HL-60 (cell line): ENCODE data around the gene CCDC30.

Source experiments
- DNase-seq, 2 experiments: peaks; one replicate each; pipeline ENCODE4 v3.0.0-alpha.2; 2010 to 2020; ENCODE audit warnings: low read depth in 1 of 2, low spot score in 1 of 2
- H3K27ac ChIP-seq: fragments of 250-450 bp; sonication (Bioruptor Pico); replicated peaks from 2 replicates; pipeline ENCODE4 v1.5.1; 2020; ENCODE audit warnings: mild to moderate bottlenecking, moderate library complexity
- H3K27me3 ChIP-seq: fragments of 250-450 bp; sonication (Bioruptor Pico); 2 replicates; pipeline ENCODE4 v1.5.1; 2021; ENCODE audit warnings: mild to moderate bottlenecking, moderate library complexity; ENCODE audit not compliant: insufficient read depth, poor library complexity, severe bottlenecking
- H3K4me3 ChIP-seq: replicated peaks from 2 replicates; pipeline ENCODE4 v1.5.1; 2011; ENCODE audit warnings: mild to moderate bottlenecking, control low read depth, low read length; ENCODE audit not compliant: insufficient read depth
- GABPA ChIP-seq: IDR thresholded peaks from 2 replicates; pipeline ENCODE4 v1.6.1; 2012; ENCODE audit warnings: low read depth
- POLR2AphosphoS5 ChIP-seq: IDR thresholded peaks from 2 replicates; pipeline ENCODE4 v1.6.1; 2012; ENCODE audit warnings: low read depth
- SPI1 ChIP-seq: IDR thresholded peaks from 2 replicates; pipeline ENCODE4 v1.6.1; 2012; ENCODE audit warnings: low read depth, mild to moderate bottlenecking, borderline replicate concordance
- TF ChIP-seq, protein P1 (sequence below): IDR thresholded peaks from 2 replicates; pipeline ENCODE4 v1.6.1; 2012; ENCODE audit warnings: low read depth; ENCODE audit not compliant: insufficient replicate concordance
- TF ChIP-seq, protein P2 (sequence below): IDR thresholded peaks from one replicate; pipeline ENCODE4 v1.5.1; 2011; ENCODE audit warnings: low read length, control low read depth, inconsistent platforms; ENCODE audit not compliant: insufficient read depth

Gene CCDC30

DNA sequence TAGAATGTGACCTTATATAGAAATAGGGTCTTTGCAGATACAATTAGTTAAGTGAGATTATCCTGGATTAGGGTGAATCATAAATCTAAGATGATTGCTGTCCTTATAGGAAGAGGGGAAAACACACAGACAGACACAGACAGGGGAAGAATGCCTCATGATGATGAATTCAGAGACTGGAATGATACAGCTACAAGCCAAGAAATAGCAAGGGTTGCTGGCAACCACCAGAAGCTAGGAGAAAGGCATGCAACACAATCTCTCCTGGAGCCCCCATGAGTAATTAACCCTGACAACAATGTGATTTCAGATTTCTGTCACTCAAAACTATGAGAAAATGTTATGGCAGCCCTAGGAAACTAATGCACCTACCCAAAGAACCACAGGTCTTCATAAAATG, 176.0 kb downstream of the CCDC30 start:
- TF ChIP-seq GABPA, result no peak
- TF ChIP-seq, protein P1, sequence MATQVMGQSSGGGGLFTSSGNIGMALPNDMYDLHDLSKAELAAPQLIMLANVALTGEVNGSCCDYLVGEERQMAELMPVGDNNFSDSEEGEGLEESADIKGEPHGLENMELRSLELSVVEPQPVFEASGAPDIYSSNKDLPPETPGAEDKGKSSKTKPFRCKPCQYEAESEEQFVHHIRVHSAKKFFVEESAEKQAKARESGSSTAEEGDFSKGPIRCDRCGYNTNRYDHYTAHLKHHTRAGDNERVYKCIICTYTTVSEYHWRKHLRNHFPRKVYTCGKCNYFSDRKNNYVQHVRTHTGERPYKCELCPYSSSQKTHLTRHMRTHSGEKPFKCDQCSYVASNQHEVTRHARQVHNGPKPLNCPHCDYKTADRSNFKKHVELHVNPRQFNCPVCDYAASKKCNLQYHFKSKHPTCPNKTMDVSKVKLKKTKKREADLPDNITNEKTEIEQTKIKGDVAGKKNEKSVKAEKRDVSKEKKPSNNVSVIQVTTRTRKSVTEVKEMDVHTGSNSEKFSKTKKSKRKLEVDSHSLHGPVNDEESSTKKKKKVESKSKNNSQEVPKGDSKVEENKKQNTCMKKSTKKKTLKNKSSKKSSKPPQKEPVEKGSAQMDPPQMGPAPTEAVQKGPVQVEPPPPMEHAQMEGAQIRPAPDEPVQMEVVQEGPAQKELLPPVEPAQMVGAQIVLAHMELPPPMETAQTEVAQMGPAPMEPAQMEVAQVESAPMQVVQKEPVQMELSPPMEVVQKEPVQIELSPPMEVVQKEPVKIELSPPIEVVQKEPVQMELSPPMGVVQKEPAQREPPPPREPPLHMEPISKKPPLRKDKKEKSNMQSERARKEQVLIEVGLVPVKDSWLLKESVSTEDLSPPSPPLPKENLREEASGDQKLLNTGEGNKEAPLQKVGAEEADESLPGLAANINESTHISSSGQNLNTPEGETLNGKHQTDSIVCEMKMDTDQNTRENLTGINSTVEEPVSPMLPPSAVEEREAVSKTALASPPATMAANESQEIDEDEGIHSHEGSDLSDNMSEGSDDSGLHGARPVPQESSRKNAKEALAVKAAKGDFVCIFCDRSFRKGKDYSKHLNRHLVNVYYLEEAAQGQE, result no peak
- TF ChIP-seq SPI1, result no peak
- TF ChIP-seq POLR2AphosphoS5, result no peak
- TF ChIP-seq, protein P2, sequence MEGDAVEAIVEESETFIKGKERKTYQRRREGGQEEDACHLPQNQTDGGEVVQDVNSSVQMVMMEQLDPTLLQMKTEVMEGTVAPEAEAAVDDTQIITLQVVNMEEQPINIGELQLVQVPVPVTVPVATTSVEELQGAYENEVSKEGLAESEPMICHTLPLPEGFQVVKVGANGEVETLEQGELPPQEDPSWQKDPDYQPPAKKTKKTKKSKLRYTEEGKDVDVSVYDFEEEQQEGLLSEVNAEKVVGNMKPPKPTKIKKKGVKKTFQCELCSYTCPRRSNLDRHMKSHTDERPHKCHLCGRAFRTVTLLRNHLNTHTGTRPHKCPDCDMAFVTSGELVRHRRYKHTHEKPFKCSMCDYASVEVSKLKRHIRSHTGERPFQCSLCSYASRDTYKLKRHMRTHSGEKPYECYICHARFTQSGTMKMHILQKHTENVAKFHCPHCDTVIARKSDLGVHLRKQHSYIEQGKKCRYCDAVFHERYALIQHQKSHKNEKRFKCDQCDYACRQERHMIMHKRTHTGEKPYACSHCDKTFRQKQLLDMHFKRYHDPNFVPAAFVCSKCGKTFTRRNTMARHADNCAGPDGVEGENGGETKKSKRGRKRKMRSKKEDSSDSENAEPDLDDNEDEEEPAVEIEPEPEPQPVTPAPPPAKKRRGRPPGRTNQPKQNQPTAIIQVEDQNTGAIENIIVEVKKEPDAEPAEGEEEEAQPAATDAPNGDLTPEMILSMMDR, result no peak
- no peak for DNase-seq
- no peaks in the 10 kb centered on the region for H3K27me3 ChIP-seq
- no peak overlapping the region for H3K4me3 ChIP-seq
- H3K27ac ChIP-seq, result no peak overlapping the region

DNA sequence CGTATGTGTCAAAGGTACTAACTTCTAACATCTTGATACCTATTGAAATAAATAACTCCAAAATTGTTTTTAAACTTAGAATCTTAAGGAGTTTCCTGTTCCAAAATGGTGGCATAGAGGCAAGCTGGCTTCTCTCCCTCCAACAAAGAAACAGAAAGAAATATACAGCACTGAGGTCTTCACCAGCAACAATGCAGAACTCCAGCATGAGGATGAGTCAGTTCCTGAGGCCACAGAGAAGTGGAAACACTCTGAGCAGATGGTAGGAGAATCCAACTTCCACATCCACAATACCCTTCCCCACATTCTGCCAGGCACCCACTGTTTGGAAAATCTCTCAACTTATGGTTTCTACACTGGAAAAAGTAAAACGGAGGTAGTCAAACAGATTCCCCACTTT, 183.0 kb downstream of the CCDC30 start:
- Histone ChIP-seq H3K27me3 (no peaks in the 10 kb centered on the region), H3K4me3 (no peak overlapping the region), H3K27ac (no peak overlapping the region; the same call in 1 of the 2 replicates)
- DNase-seq, result peak in 1 of 2 experiments; percentile 14
- TF ChIP-seq, protein P1, result no peak
- TF ChIP-seq, protein P2, result no peak
- TF ChIP-seq POLR2AphosphoS5 (no peak), SPI1 (no peak), GABPA (no peak)

DNA sequence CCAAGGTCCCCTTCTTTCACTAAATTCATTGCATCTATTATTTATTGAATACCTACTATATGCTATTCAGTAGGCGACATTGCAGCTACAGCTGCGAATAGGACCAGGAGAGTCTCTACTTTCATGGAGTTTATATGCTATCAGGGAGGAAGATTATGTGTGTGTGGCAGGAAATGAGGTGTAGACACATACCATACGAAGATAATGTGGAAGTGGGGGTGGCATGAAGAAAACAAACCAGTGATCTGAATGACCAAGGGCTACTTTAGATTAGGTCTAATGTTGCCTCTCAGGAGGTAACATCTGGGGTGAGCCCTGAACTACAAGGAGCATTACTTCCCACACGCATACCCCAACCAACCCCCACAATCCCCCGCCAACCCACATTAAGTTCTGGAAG, 194.1 kb downstream of the CCDC30 start:
- DNase-seq, result peak in 1 of 2 experiments; percentile 15
- Histone ChIP-seq H3K27ac (peak overlapping the region; percentile 79), H3K4me3 (no peak overlapping the region), H3K27me3 (no peaks in the 10 kb centered on the region)
- TF ChIP-seq GABPA (peak; percentile 42; the same call in 1 of the 2 replicates), SPI1 (peak; percentile 27; the same call in 1 of the 2 replicates)
- TF ChIP-seq, protein P1, result no peak
